GM13977 (cell line): Measurements from ENCODE around the gene GARIN5B.

Experiments used
- DNase-seq: peaks from one replicate; pipeline ENCODE4 v3.0.0; 2012; ENCODE audit warnings: low spot score
- CTCF ChIP-seq: IDR thresholded peaks from 2 replicates; pipeline ENCODE4 v1.5.1; 2012; ENCODE audit warnings: mild to moderate bottlenecking, control low read depth; ENCODE audit not compliant: insufficient read depth; ENCODE audit errors: extremely low read depth, missing control alignments
- in situ Hi-C: fragments of 300-500 bp; cut with MboI; formaldehyde crosslinking; loops from one replicate; pipeline ENCODE4 v1.12.0; 2022; ENCODE audit warnings: low sequenced_read_pairs, low pct_unique_long_range_greater_than_20kb, mixed read lengths, inconsistent platforms; ENCODE audit not compliant: unreplicated experiment

GARIN5B gene

GRCh38 chr19:55373993-55374757 lies 11.1 kb upstream of the GARIN5B start:
- TF ChIP-seq CTCF: no peak
- in situ Hi-C loops: no loop called here
- no peak for DNase-seq

- DNase-seq: no peak
- TF ChIP-seq CTCF: no peak
- in situ Hi-C loops: no loop called here
Measured at GRCh38 chr19:55373306-55373992, 10.4 kb upstream of the GARIN5B start.

- DNase-seq: no peak
- in situ Hi-C loops: no loop called here
- no peak for TF ChIP-seq CTCF
Measured at GRCh38 chr19:55372316-55373081, 9.4 kb upstream of the GARIN5B start.

GRCh38 chr19:55370305-55370988 lies 7.4 kb upstream of the GARIN5B start, which contains the start of gene IL11:
IL11 (minus strand) TSS chr19:55370463; CDS start chr19:55370310, 153 bp downstream.
- DNase-seq: no peak
- TF ChIP-seq CTCF: no peak
- in situ Hi-C loops: no loop called here

GRCh38 chr19:55369653-55370304 lies 6.7 kb upstream of the GARIN5B start:
- in situ Hi-C loops: no loop called here
- TF ChIP-seq CTCF: no peak

More at GRCh38 chr19:55369653-55370304, 6.7 kb upstream of the GARIN5B start:
- DNase-seq: peak; percentile 84
